Measurements from ENCODE around the gene KLHL3.

- TF ChIP-seq CTCF (conservative IDR thresholded peaks at IDR 0.05) (no peak), EZH2 (IDR thresholded peaks at IDR 0.05; ENCODE audit: low read depth) (no peak)
These were observed 21.4 kb downstream of the KLHL3 start for GRCh38 chr5:137714494-137714893.

All from PC-9 (cell line).